GM12864 (cell line): Measurements from ENCODE around the gene TUBB3.
A peak's percentile ranks its signal among the peaks of the same experiment; 100 is the strongest.

Experiments used
- DNase-seq: peaks from one replicate; pipeline ENCODE4 v3.0.0-alpha.2; 2011; ENCODE audit warnings: low read depth
- H3K4me3 ChIP-seq: 2 replicates; pipeline ENCODE4 v1.5.1; 2011; ENCODE audit warnings: mild to moderate bottlenecking, low read depth, low read length, control low read depth
- TF ChIP-seq, protein P1 (sequence below): IDR thresholded peaks from 2 replicates; pipeline ENCODE4 v1.5.1; 2011; ENCODE audit warnings: low read depth, mild to moderate bottlenecking, moderate library complexity, low read length, control low read depth, inconsistent platforms; ENCODE audit errors: missing control alignments

Gene TUBB3

GRCh38 chr16:89921131-89921701, 1.9 kb upstream of the TUBB3 start:
- TF ChIP-seq, protein P1, sequence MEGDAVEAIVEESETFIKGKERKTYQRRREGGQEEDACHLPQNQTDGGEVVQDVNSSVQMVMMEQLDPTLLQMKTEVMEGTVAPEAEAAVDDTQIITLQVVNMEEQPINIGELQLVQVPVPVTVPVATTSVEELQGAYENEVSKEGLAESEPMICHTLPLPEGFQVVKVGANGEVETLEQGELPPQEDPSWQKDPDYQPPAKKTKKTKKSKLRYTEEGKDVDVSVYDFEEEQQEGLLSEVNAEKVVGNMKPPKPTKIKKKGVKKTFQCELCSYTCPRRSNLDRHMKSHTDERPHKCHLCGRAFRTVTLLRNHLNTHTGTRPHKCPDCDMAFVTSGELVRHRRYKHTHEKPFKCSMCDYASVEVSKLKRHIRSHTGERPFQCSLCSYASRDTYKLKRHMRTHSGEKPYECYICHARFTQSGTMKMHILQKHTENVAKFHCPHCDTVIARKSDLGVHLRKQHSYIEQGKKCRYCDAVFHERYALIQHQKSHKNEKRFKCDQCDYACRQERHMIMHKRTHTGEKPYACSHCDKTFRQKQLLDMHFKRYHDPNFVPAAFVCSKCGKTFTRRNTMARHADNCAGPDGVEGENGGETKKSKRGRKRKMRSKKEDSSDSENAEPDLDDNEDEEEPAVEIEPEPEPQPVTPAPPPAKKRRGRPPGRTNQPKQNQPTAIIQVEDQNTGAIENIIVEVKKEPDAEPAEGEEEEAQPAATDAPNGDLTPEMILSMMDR, result no peak
- no peak overlapping the region for H3K4me3 ChIP-seq
- DNase-seq, result no peak

- DNase-seq, result no peak
- TF ChIP-seq, protein P1, result no peak
- no peak overlapping the region for H3K4me3 ChIP-seq
These were observed 1.3 kb upstream of the TUBB3 start for GRCh38 chr16:89921702-89922476.

GRCh38 chr16:89922477-89922883, 662 bp upstream of the TUBB3 start:
- H3K4me3 ChIP-seq, result peak overlapping the region; percentile 43
- TF ChIP-seq, protein P1, result no peak
- DNase-seq, result no peak

DNA sequence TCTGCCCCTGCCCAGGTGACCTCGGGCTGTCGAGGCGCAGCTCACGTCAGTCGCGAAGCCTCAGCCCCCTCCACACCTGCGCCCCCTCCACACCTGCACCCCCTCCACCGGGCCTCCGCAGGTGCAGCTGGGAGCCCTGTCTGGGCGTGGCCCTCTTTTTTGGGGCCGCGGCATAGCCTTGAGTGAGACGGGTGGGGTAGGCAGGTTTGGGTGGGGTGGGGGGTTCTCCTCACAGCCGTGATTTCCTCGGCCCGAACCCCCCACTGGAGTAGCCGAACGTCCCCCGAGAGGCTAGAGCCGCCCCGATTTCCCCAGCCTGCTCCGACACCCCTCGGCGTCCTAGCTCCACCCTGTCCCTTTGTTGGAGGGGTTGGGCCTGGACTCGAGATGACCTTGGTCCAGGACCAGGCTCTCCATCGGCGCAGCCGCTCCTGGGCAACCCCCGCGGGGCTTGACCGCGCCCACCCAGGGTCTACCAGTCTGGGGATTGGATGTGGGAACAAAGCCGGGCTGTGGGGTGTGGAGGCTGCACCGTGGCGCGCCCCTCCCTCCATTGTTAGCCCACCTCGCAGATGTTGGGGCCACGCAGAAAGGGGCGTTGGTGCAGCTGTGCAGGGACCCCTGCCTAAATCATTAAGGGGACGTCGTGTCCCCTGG, 626 bp downstream of the TUBB3 start:
- TF ChIP-seq, protein P1, result no peak
- no peak for DNase-seq
- peak overlapping the region; percentile 43 for H3K4me3 ChIP-seq

GRCh38 chr16:89924297-89924924, 1.3 kb downstream of the TUBB3 start:
- no peak overlapping the region for H3K4me3 ChIP-seq
- TF ChIP-seq, protein P1, result no peak
- DNase-seq, result no peak

GRCh38 chr16:89924925-89925307, 1.8 kb downstream of the TUBB3 start:
- no peak overlapping the region for H3K4me3 ChIP-seq
- TF ChIP-seq, protein P1, result no peak
- no peak for DNase-seq
